ENCODE measurements around the gene STMN1. TPM values are rescaled to one million over a fixed set of nuclear protein-coding genes. Genes with fewer than 3 reads are reported as not detected.

The STMN1 gene
- total RNA-seq, 2 experiments from 2014 or later: 501 to 504 TPM

DNA sequence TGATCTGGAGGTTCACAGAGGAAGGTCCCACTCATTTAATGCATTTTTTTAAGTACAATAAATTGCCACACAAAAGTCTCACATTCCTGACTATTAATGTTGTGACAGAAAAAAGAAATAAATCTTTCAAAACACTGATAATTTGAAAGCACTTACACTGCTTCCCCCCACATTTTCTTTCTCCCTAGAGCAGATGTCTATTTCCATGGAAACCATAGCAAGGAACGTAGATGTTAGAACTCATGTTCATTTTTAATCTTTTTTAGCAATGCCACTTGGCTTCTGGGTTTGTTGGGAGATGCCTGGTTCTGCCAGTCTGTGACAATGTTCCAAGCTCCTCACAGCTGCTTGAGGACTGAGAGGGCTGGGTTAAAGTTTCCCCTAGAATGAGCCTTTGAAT, 1.9 kb upstream of the STMN1 start:
- Mint-ChIP-seq H3K36me3 (peaks cover 20% of the 10 kb centered on the region), H3K4me1 (peaks cover 20% of the 10 kb centered on the region), H3K9me3 (no peaks in the 10 kb centered on the region), H3K27me3 (no peaks in the 10 kb centered on the region), H3K27ac (no peak overlapping the region), H3K4me3 (no peak overlapping the region)
- DNase-seq: no peak

DNA sequence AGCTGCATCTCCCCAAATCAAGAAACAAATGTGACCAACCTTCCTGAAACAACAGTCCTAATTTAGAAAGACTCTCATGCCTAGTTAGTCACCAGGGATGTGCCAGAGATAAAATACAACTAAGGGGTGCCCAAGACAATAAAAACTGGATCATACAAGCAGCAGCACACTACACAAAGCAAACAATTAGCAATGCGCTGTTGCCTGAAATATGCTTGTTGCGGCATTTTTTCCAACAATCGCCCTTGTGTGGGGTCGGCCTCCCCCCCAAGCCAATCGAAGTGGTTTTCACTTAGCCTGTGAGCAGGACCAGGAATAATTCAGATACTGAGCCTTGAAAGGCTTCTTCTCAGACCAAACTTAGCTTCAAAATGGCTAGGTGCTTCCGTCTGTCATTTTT, 1.4 kb upstream of the STMN1 start:
- peak overlapping the region; percentile 95 for H3K4me3 Mint-ChIP-seq
- no peak for DNase-seq
- H3K27ac Mint-ChIP-seq: no peak overlapping the region
- no peaks in the 10 kb centered on the region for H3K27me3 Mint-ChIP-seq
- H3K36me3 Mint-ChIP-seq: peaks cover 24% of the 10 kb centered on the region
- H3K9me3 Mint-ChIP-seq: no peaks in the 10 kb centered on the region
- H3K4me1 Mint-ChIP-seq: peaks cover 22% of the 10 kb centered on the region

DNA sequence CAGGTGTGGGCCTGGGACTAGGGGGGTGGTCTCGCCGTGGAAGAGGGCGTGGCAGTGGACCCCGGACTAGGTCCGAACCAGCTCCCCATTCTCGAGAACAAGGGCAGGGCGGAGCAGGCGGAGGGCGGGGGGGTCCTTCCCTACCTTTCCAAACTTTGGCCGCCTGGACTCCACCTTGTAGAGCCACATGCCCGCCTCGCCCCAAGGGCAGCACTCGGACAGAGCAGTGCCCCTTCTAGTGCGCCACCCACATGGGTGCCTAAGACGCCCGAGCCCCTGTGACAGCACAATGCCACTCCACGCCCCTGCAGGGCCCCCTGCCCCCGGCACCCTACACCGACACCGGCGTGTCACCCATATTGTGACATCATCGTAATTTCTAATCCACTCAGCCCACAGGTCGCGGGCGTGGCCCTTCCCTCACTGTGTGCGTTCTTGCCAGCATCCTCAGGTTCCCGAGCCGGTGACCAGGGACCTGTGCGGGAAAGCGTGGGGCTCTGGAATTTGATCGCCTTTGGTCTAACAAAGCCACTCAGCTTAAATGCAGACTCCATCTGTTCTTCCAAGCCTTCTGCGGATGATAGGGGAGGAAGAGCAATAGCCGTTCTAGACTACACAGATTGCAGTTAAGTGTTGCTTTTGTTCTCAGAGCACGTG, 553 bp upstream of the STMN1 start:
- Mint-ChIP-seq H3K36me3 (peaks cover 28% of the 10 kb centered on the region), H3K27ac (peak overlapping the region; percentile 76), H3K4me1 (peaks cover 25% of the 10 kb centered on the region), H3K4me3 (peak overlapping the region; percentile 95), H3K27me3 (no peaks in the 10 kb centered on the region), H3K9me3 (no peaks in the 10 kb centered on the region)
- DNase-seq: peak; percentile 33

GRCh38 chr1:25904943-25905679, 1.1 kb downstream of the STMN1 start:
- DNase-seq: peak; percentile 95

GRCh38 chr1:25903986-25904385, 2.2 kb downstream of the STMN1 start:
- Mint-ChIP-seq H3K4me3 (peak overlapping the region; percentile 95), H3K9me3 (no peaks in the 10 kb centered on the region), H3K4me1 (peaks cover 34% of the 10 kb centered on the region), H3K27me3 (no peaks in the 10 kb centered on the region), H3K36me3 (peaks cover 50% of the 10 kb centered on the region), H3K27ac (no peak overlapping the region)
- no peak for DNase-seq

More at GRCh38 chr1:25904943-25905679, 1.1 kb downstream of the STMN1 start:
- peaks cover 44% of the 10 kb centered on the region for H3K36me3 Mint-ChIP-seq
- H3K27ac Mint-ChIP-seq: peak overlapping the region; percentile 91
- H3K27me3 Mint-ChIP-seq: no peaks in the 10 kb centered on the region
- peaks cover 34% of the 10 kb centered on the region for H3K4me1 Mint-ChIP-seq
- H3K4me3 Mint-ChIP-seq: peak overlapping the region; percentile 95
- no peaks in the 10 kb centered on the region for H3K9me3 Mint-ChIP-seq

- H3K9me3 Mint-ChIP-seq: no peaks in the 10 kb centered on the region
- DNase-seq: no peak
- H3K27ac Mint-ChIP-seq: no peak overlapping the region
- peaks cover 34% of the 10 kb centered on the region for H3K4me1 Mint-ChIP-seq
- H3K4me3 Mint-ChIP-seq: no peak overlapping the region
- no peaks in the 10 kb centered on the region for H3K27me3 Mint-ChIP-seq
- peaks cover 51% of the 10 kb centered on the region for H3K36me3 Mint-ChIP-seq
These were observed 3.8 kb downstream of the STMN1 start for GRCh38 chr1:25902462-25902861.

DNA sequence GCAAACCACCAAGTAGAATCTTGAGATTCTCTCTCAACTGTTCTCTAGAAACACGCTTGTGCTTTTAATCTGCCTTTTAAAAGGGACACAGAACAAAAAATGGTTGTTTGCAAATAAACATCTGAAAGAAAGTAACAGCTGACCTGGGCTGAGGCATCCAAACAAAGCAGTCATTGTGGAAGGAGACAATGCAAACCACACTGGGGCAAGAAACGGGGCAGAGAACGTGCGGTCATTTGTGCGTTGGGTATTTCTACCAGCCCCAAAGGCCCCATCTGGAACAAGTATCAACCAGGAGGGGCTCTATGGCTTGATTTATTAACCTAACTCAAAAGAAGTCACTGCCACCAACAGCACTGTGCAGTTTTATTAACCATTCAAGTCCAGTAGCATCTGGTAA, 6.0 kb downstream of the STMN1 start:
- no peaks in the 10 kb centered on the region for H3K27me3 Mint-ChIP-seq
- H3K36me3 Mint-ChIP-seq: peaks cover 52% of the 10 kb centered on the region
- H3K4me3 Mint-ChIP-seq: no peak overlapping the region
- no peaks in the 10 kb centered on the region for H3K9me3 Mint-ChIP-seq
- no peak for DNase-seq
- peaks cover 37% of the 10 kb centered on the region for H3K4me1 Mint-ChIP-seq
- H3K27ac Mint-ChIP-seq: no peak overlapping the region

DNA sequence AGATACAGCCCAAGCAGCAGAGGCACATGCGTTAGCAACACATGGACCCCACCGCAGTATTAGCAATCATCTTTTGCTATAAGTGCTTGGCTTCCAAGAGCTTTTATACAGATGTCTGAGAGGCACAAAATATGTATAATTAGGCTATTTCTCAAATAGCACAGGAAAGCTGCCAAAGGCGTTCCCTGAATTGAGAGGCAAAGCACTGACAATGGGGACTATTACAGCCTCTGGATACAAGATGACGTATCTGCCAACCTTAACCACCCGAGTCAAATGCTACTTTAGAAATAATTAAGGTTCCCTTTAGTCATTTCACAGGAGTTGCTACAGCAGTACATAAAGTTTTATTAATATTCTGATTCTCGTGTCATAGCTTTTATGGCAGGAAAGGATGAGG, 6.4 kb downstream of the STMN1 start:
- H3K27me3 Mint-ChIP-seq: no peaks in the 10 kb centered on the region
- no peak for DNase-seq
- peaks cover 48% of the 10 kb centered on the region for H3K36me3 Mint-ChIP-seq
- H3K9me3 Mint-ChIP-seq: no peaks in the 10 kb centered on the region
- H3K4me3 Mint-ChIP-seq: no peak overlapping the region
- peaks cover 37% of the 10 kb centered on the region for H3K4me1 Mint-ChIP-seq
- H3K27ac Mint-ChIP-seq: no peak overlapping the region

GRCh38 chr1:25898223-25899015, 7.8 kb downstream of the STMN1 start:
- Mint-ChIP-seq H3K36me3 (peaks cover 35% of the 10 kb centered on the region), H3K27ac (no peak overlapping the region), H3K4me1 (peaks cover 27% of the 10 kb centered on the region), H3K27me3 (no peaks in the 10 kb centered on the region), H3K4me3 (no peak overlapping the region), H3K9me3 (no peaks in the 10 kb centered on the region)
- no peak for DNase-seq

GRCh38 chr1:25897754-25898153, 8.5 kb downstream of the STMN1 start:
- Mint-ChIP-seq H3K9me3 (no peaks in the 10 kb centered on the region), H3K4me3 (no peak overlapping the region), H3K27me3 (no peaks in the 10 kb centered on the region), H3K36me3 (peaks cover 31% of the 10 kb centered on the region), H3K27ac (no peak overlapping the region), H3K4me1 (peaks cover 24% of the 10 kb centered on the region)
- DNase-seq: no peak

DNA sequence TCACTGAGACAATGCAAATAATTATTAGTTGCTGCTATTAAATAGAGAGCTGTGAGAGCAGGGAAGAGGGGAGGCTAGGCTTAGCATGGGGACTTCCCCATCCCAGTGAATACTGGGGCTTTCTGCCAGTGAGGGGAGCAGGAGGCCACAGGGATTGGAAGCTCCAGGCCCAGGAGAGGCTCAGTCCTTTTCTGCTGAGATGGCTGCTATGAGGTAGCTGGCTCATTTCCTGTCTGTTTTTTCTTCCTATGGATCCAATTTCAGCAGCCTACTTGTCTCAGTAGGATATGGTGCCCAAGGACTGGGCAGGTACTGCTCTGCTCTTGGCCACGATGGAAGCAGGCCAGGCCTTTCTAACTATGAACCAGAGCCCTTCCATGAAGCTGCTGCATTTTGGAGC, 10.0 kb downstream of the STMN1 start:
- peaks cover 21% of the 10 kb centered on the region for H3K36me3 Mint-ChIP-seq
- DNase-seq: no peak
- H3K27me3 Mint-ChIP-seq: no peaks in the 10 kb centered on the region
- H3K9me3 Mint-ChIP-seq: no peaks in the 10 kb centered on the region
- H3K4me1 Mint-ChIP-seq: peaks cover 20% of the 10 kb centered on the region
- H3K27ac Mint-ChIP-seq: peak overlapping the region; percentile 35
- H3K4me3 Mint-ChIP-seq: no peak overlapping the region

DNA sequence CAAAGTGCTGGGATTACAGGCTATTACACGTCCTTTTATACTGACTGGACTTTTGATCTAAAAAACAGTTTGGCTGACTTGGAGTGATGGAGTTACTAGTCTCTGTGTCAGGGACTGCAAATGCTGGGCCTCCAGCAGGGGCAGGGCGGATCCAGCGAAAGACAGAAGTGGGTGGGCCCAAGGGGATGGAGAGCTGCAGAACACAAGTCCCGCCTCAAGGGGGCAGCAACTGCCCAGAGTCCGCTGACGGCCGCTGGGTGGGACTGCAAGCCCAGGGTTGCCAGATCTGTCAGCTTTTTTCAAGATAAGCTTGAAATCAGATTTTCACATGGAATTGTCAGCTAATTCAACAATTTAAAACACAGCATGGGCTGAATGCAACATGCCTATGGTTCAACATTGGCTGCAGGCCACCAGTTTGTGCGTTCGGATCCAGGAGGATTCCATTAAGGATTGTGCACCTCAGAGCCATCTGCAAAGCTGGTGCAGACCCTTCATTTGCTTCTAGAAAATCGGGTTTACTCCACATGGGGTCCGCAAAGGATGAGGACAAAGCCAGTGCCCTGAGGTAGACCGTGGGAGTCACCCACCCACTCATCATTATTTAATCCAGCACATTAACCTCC, 10.7 kb downstream of the STMN1 start:
- H3K27ac Mint-ChIP-seq: peak overlapping the region; percentile 35
- no peaks in the 10 kb centered on the region for H3K27me3 Mint-ChIP-seq
- H3K4me3 Mint-ChIP-seq: no peak overlapping the region
- H3K36me3 Mint-ChIP-seq: peaks cover 13% of the 10 kb centered on the region
- DNase-seq: peak; percentile 90
- H3K4me1 Mint-ChIP-seq: peaks cover 16% of the 10 kb centered on the region
- no peaks in the 10 kb centered on the region for H3K9me3 Mint-ChIP-seq

GRCh38 chr1:25893116-25893515, 13.1 kb downstream of the STMN1 start:
- H3K27ac Mint-ChIP-seq: no peak overlapping the region
- H3K27me3 Mint-ChIP-seq: no peaks in the 10 kb centered on the region
- H3K9me3 Mint-ChIP-seq: no peaks in the 10 kb centered on the region
- peaks cover 3% of the 10 kb centered on the region for H3K36me3 Mint-ChIP-seq
- H3K4me1 Mint-ChIP-seq: peaks cover 14% of the 10 kb centered on the region
- no peak overlapping the region for H3K4me3 Mint-ChIP-seq
- no peak for DNase-seq

- Mint-ChIP-seq H3K4me1 (peaks cover 14% of the 10 kb centered on the region), H3K27ac (no peak overlapping the region), H3K27me3 (no peaks in the 10 kb centered on the region), H3K36me3 (peaks cover 1% of the 10 kb centered on the region), H3K9me3 (no peaks in the 10 kb centered on the region), H3K4me3 (no peak overlapping the region)
- DNase-seq: no peak
These were observed 14.6 kb downstream of the STMN1 start for GRCh38 chr1:25891606-25892005.

Measured in activated naive CD8-positive, alpha-beta T cell treated with anti-CD3 and anti-CD28 coated beads for 36 hours (primary cell).